ENCODE measurements around the gene GSN.

DNA sequence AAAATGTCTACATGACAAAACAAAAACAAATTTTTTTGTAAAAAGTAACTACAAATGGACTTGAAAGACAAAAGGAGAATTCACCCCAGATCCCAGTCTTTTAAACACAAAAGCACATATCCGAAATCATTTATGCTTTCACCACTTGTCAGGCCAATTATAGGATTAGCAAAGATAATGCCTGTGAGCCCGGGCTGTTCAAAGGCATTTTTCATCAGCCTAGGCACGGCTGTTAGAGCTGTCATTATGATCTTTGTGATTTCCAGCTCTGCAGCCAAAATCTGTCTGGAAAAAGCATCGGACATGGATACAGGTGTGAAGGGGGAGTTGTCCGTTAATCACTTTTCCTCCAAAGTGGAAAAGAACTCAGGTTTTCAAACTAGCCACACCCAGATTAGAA lies 42.7 kb upstream of the GSN start:
- TF ChIP-seq, protein P1, sequence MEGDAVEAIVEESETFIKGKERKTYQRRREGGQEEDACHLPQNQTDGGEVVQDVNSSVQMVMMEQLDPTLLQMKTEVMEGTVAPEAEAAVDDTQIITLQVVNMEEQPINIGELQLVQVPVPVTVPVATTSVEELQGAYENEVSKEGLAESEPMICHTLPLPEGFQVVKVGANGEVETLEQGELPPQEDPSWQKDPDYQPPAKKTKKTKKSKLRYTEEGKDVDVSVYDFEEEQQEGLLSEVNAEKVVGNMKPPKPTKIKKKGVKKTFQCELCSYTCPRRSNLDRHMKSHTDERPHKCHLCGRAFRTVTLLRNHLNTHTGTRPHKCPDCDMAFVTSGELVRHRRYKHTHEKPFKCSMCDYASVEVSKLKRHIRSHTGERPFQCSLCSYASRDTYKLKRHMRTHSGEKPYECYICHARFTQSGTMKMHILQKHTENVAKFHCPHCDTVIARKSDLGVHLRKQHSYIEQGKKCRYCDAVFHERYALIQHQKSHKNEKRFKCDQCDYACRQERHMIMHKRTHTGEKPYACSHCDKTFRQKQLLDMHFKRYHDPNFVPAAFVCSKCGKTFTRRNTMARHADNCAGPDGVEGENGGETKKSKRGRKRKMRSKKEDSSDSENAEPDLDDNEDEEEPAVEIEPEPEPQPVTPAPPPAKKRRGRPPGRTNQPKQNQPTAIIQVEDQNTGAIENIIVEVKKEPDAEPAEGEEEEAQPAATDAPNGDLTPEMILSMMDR (conservative IDR thresholded peaks at IDR 0.05; ENCODE audit: low read depth, low read length), result no peak
- no peak for TF ChIP-seq EZH2 (IDR thresholded peaks at IDR 0.05; ENCODE audit: borderline replicate concordance, low read depth, low read length, poor library complexity, severe bottlenecking)

Data from A673 (cell line).